ENCODE measurements around the gene MAP2K1. TPM values are rescaled to one million over a fixed set of nuclear protein-coding genes. Genes with fewer than 3 reads are reported as not detected.

Gene MAP2K1
- total RNA-seq, 4 donors from 2014 or later, result 13.2 to 46.4 (median 33.5) TPM

DNA sequence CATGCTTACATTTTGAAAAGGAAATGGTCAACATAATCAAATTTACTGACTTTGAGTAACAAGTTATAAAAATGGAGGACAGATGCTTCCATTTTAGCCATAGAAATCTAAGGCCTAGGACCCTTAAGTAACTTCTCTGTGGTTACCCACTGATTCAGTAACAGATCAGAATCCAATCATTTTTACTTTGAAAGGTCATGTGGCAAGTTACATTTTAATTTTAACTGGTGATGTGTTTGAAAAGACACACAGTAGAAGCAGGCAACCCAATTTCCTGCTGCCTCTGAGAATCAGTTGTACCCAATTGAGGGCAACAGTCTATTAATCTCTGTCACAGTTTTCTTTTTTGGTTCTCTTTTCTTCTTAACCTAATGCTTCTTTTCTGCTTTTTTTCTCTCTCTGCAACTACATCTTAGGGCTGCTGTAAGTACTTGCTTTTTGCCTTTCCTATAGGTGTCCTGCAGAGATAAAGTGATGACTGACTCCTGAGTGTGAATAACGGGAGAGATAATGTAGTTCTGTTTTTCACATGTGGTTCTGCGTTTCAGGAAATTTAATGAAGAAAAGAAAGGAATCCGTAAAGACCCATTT is 121.7 kb downstream of the MAP2K1 start:
- no peak for DNase-seq
- intact Hi-C loops (cut with DNase I; ENCODE audit: low total_unique reads), result no loop called here

DNA sequence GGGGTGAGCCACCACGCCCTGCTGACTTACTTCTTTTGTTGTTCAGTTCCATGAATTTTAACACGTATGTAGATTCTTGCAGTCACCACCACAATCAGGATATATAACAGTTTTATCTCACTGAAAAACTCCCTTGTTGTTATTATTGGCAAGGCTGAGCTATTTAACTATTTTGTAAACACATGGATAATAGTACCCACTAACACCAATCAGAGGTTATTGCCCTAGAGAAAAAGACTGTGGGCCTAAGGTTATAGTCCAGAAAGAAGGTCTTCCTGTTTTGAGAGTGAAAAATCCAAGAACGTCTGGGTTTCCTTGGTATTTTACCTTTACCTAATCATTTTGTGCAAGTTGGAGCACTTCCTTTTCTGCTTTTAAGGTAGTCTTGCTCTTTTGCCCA is 127.9 kb downstream of the MAP2K1 start:
- DNase-seq, result no peak
- Histone ChIP-seq H3K27me3 (no peaks in the 10 kb centered on the region), H3K4me1 (no peaks in the 10 kb centered on the region), H3K9me3 (no peaks in the 10 kb centered on the region), H3K36me3 (no peaks in the 10 kb centered on the region), H3K4me3 (no peak overlapping the region), H3K27ac (no peak overlapping the region)
- TF ChIP-seq, protein P1, sequence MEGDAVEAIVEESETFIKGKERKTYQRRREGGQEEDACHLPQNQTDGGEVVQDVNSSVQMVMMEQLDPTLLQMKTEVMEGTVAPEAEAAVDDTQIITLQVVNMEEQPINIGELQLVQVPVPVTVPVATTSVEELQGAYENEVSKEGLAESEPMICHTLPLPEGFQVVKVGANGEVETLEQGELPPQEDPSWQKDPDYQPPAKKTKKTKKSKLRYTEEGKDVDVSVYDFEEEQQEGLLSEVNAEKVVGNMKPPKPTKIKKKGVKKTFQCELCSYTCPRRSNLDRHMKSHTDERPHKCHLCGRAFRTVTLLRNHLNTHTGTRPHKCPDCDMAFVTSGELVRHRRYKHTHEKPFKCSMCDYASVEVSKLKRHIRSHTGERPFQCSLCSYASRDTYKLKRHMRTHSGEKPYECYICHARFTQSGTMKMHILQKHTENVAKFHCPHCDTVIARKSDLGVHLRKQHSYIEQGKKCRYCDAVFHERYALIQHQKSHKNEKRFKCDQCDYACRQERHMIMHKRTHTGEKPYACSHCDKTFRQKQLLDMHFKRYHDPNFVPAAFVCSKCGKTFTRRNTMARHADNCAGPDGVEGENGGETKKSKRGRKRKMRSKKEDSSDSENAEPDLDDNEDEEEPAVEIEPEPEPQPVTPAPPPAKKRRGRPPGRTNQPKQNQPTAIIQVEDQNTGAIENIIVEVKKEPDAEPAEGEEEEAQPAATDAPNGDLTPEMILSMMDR (IDR thresholded peaks at IDR 0.05), result no peak
- no peak for TF ChIP-seq POLR2A (IDR thresholded peaks at IDR 0.05)
- intact Hi-C loops (cut with DNase I; ENCODE audit: low total_unique reads), result no loop called here

More for the DNA sequence above, 121.7 kb downstream of the MAP2K1 start:
- no peaks in the 10 kb centered on the region for H3K9me3 ChIP-seq
- H3K27me3 ChIP-seq, result no peaks in the 10 kb centered on the region
- no peak overlapping the region for H3K27ac ChIP-seq
- TF ChIP-seq POLR2A (IDR thresholded peaks at IDR 0.05), result no peak
- TF ChIP-seq, protein P1 (IDR thresholded peaks at IDR 0.05), result no peak
- H3K4me3 ChIP-seq, result no peak overlapping the region
- H3K4me1 ChIP-seq, result peaks cover 0 to 3% of the 10 kb centered on the region in 2 donors
- no peaks in the 10 kb centered on the region for H3K36me3 ChIP-seq

DNA sequence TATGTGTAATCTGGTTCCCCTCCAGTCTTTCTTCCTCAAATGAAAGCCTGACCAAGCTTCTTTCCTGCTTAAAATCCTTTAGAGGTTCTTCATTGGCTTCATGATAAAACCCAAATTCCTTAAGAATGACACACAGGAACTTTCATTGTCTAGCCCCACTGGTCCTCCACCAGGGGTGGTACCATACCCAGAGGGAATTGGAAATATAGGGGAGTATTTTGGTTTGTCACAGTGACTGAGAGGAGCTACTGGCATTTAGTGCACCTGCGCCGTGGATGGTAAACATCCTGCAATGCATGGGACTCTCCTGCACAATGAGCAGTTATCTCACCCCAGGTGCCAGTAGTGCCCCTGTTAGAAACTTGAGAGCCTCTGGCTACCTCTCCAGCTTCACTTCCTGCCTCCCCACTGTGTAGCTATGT is 129.2 kb downstream of the MAP2K1 start:
- Histone ChIP-seq H3K4me1 (no peaks in the 10 kb centered on the region), H3K36me3 (no peaks in the 10 kb centered on the region), H3K27ac (no peak overlapping the region), H3K9me3 (no peaks in the 10 kb centered on the region), H3K4me3 (no peak overlapping the region), H3K27me3 (no peaks in the 10 kb centered on the region)
- TF ChIP-seq, protein P1 (IDR thresholded peaks at IDR 0.05), result no peak
- no peak for TF ChIP-seq POLR2A (IDR thresholded peaks at IDR 0.05)
- intact Hi-C loops (cut with DNase I; ENCODE audit: low total_unique reads), result no loop called here
- no peak for DNase-seq

DNA sequence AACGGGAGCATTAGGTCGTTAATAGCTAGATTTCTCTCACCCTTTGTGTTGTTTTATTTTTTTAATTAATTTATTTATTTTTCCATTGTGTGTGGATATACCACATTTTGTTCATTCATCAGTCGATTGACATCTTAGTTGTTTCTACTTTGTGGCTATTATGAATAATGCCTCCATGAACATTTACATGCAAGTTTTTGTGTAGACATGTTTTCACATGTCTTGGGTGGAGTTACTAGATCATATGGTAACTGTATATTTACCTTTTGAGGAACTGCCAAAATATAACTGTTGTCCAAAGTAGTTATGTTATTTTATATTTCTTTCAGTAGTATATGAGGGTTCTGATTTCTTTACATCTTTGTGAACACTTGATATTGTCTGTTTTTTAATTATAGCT is 137.2 kb downstream of the MAP2K1 start:
- no peak for TF ChIP-seq POLR2A (IDR thresholded peaks at IDR 0.05)
- TF ChIP-seq, protein P1 (IDR thresholded peaks at IDR 0.05), result no peak
- DNase-seq, result no peak
- H3K4me3 ChIP-seq, result no peak overlapping the region
- H3K4me1 ChIP-seq, result no peaks in the 10 kb centered on the region
- H3K27me3 ChIP-seq, result no peaks in the 10 kb centered on the region
- intact Hi-C loops (cut with DNase I; ENCODE audit: low total_unique reads), result no loop called here
- H3K36me3 ChIP-seq, result no peaks in the 10 kb centered on the region
- H3K9me3 ChIP-seq, result no peaks in the 10 kb centered on the region
- H3K27ac ChIP-seq, result no peak overlapping the region

DNA sequence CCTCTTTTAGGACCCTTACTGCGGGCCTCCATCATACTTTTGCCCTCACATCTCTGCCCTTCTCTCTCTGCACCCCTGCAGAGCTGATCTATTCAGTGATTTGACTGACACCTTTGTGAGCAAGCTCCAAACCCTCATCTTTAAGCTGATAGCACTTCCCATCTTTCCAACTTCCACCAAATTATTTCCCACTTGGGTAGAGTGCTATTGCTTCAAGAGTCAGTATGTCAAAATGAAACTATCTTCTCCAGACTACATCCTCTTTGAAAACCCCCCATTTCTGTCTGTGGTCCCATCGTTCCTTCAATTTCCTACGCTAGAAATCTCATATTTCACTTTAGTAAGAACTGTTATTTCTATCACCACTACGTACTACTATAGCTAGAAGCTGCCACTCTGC is 138.1 kb downstream of the MAP2K1 start:
- DNase-seq, result no peak
- Histone ChIP-seq H3K27ac (no peak overlapping the region), H3K9me3 (no peaks in the 10 kb centered on the region), H3K4me3 (no peak overlapping the region), H3K4me1 (no peaks in the 10 kb centered on the region), H3K27me3 (no peaks in the 10 kb centered on the region), H3K36me3 (no peaks in the 10 kb centered on the region)
- intact Hi-C loops (cut with DNase I; ENCODE audit: low total_unique reads), result no loop called here
- no peak for TF ChIP-seq POLR2A (IDR thresholded peaks at IDR 0.05)
- TF ChIP-seq, protein P1 (IDR thresholded peaks at IDR 0.05), result no peak
